KG1 (cell line): ENCODE data around the gene QKI.
"Not testable (repeated sequence)": the region's sequence is repeated elsewhere in the genome, so short reads cannot be mapped to it uniquely, and the experiment has no call there.

ENCODE experiments used
- DNase-seq: peaks from one replicate; lab custom pipeline; 2025; lab: John Stamatoyannopoulos, UW

Gene QKI

GRCh38 chr6:163414946-163415619, 565 bp downstream of the QKI start:
- DNase-seq, result no peak

- peak; percentile 38 for DNase-seq
These were observed 1.4 kb downstream of the QKI start for GRCh38 chr6:163415620-163416556.

GRCh38 chr6:163416557-163417253, 2.2 kb downstream of the QKI start:
- DNase-seq, result peak; percentile 61

GRCh38 chr6:163417595-163417994, 3.1 kb downstream of the QKI start:
- DNase-seq, result no peak

GRCh38 chr6:163418311-163419029, 4.0 kb downstream of the QKI start:
- DNase-seq, result no peak

GRCh38 chr6:163419413-163420288, 5.1 kb downstream of the QKI start:
- no peak for DNase-seq

- no peak for DNase-seq
These were observed 5.7 kb downstream of the QKI start for GRCh38 chr6:163420289-163420614.

GRCh38 chr6:163422550-163422949, 8.0 kb downstream of the QKI start:
- DNase-seq, result no peak

- no peak for DNase-seq
These were observed 9.2 kb downstream of the QKI start for GRCh38 chr6:163423696-163424095.

- no peak for DNase-seq
These were observed 13.2 kb downstream of the QKI start for GRCh38 chr6:163427498-163428254.

GRCh38 chr6:163428373-163428772, 13.9 kb downstream of the QKI start:
- DNase-seq, result no peak

GRCh38 chr6:163429858-163430448, 15.4 kb downstream of the QKI start:
- DNase-seq, result no peak

- no peak for DNase-seq
These were observed 17.8 kb downstream of the QKI start for GRCh38 chr6:163432300-163432699.

- not testable (repeated sequence) for DNase-seq
These were observed 19.0 kb downstream of the QKI start for GRCh38 chr6:163433486-163433885.

- no peak for DNase-seq
These were observed 20.5 kb downstream of the QKI start for GRCh38 chr6:163435023-163435422.

- DNase-seq, result no peak
These were observed 22.3 kb downstream of the QKI start for GRCh38 chr6:163436843-163437242.

GRCh38 chr6:163437466-163437865, 22.9 kb downstream of the QKI start:
- DNase-seq, result no peak

- DNase-seq, result no peak
These were observed 23.9 kb downstream of the QKI start for GRCh38 chr6:163438298-163438939.

- no peak for DNase-seq
These were observed 24.4 kb downstream of the QKI start for GRCh38 chr6:163438940-163439335.
